ENCODE results near the gene INPP5A.

The INPP5A gene

DNA sequence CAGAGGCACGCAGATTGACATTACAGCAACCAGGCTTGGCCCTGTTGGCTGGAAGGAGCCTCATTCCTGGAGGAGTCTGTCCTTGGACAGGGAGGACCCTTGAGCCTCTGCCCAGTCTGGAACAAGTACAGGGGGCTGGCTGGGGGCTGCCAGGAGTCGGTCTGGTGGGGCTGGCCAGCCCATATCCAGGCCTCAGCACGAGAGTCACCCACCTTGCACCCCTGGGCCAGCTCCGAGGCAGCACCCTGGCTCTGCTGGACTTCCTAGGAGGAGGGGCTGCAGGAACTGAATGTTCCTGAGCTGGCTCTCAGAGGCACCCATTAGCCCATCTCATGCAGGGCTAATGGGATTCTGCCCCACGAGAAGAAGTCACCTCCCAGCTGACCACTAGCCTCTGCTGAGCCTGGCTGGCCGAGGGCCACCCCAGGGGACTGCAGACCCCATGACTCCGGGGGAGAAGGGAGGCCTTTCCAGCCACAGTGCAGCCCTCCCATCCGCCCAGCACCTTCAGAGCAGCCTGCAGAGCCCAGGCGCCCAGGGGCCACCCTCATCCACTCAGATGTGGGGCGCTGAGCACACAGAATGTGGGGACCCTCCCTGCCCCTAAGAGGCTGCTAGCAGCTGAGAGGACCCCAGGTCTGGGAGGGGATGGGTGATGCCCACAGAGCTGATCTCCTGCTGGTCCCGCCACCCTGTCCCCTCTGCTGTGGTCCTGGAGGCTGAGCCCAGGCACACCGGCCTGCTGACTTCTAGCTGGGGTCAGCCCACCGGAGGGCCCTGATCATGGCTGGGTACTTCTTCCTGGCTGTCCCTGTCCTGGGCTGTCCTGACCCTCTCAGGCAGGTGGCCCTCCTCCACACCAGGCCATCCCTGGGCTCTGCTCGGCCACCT, 14.8 kb upstream of the INPP5A start:
- Histone ChIP-seq H3K27ac (ENCODE audit: low read depth, low read length) (no peak overlapping the region), H3K9me3 (ENCODE audit: insufficient read depth, low read depth, low read length) (no peaks in the 10 kb centered on the region), H3K9ac (ENCODE audit: low read depth, low read length) (no peak overlapping the region), H3K4me1 (ENCODE audit: insufficient read depth, low read length) (peaks cover 10% of the 10 kb centered on the region), H3K36me3 (ENCODE audit: insufficient read depth, low read length) (no peaks in the 10 kb centered on the region), H3K27me3 (ENCODE audit: insufficient read depth, low read length) (peaks cover 44% of the 10 kb centered on the region), H3K4me3 (ENCODE audit: low read length) (no peak overlapping the region)
- 92% methylated on average over 14 of the region's 14 CpGs for WGBS

DNA sequence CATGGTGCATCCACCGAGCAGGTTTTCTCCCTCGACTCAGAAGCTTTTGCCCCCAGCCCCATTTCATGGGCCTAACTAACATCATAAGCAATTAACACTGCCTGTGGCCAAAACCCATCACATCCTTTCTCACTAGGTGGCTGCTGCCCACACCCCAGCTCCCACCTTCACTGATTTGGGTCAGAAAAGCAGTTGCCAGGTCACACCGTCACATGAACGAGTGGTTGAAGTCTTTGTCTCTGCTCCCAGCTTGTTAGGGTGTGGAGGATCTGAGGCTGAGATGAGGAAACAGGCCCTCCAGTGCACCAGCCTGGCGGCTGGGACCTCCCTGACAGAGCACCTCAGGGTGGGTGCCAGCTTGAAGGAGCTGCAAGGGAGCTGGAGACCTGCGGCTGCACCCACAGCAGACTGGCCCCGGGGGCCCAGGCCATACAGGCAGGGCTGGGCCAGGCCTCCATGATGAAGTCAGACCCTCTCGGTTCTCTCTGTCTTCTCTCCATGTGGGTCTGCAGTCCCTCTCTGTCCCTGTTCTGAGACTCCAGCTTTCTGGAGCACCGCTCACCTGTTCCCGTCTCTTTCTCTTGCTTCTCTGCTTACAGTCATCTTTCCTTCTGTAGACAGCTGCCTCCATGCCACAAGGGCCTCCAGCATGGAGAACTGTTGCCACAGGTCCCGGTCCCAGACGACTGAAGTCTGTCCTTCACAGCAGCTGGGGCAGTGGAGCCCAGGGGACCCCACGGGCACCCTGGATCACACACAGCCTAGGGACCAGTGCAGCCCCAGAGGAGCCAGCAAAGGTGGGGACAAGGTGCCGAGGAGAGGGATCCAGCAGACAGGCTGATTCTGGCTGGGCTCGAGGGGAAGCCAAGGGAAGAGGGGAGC, 13.8 kb upstream of the INPP5A start:
- Histone ChIP-seq H3K27me3 (ENCODE audit: insufficient read depth, low read length) (peaks cover 42% of the 10 kb centered on the region), H3K4me1 (ENCODE audit: insufficient read depth, low read length) (peaks cover 7% of the 10 kb centered on the region; the same call in 1 of the 2 replicates), H3K9me3 (ENCODE audit: insufficient read depth, low read depth, low read length) (no peaks in the 10 kb centered on the region), H3K4me3 (ENCODE audit: low read length) (no peak overlapping the region), H3K36me3 (ENCODE audit: insufficient read depth, low read length) (no peaks in the 10 kb centered on the region), H3K9ac (ENCODE audit: low read depth, low read length) (no peak overlapping the region), H3K27ac (ENCODE audit: low read depth, low read length) (no peak overlapping the region)
- WGBS: 87% methylated on average over 15 of the region's 15 CpGs

DNA sequence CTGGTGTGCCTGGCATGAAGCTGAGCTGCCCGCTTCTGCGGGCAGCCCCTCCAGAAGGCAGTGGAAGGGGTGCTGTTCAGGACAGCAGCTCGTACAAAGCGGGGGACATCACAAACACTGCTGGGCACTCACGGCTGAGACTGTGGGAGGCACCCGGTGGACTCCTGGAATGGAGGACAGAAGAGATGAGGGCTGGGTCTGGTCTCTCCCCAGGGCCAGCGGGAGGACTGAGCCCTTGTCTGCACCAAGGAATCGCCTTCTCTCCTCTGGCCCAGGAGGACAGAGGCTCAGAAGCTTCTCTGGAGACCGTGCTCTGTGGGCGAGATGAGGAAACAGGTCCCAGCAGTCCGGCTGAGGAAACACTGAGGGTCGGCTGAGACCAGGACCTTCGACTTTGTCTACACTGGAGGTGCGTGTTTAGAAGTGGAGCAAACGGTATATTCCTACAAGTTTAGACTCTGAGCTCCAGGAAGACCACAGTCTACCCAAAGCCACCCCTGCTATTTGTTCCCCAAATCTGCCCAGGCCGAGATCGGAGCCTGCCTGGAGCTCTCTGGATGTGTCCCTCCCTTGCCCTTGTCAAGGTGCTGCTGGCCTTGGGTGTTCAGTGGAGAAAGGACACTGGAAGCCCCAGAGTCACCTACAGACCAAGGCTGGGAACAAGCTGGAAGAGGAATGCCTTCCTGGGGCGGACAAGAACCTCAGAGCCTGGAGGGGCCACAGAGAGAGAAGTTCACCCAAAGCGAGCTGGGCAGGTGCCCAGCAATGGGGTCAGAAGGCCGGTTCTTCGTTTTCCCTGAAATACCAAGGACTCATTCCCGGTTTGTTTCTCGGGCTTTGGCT, 12.9 kb upstream of the INPP5A start:
- H3K36me3 ChIP-seq (ENCODE audit: insufficient read depth, low read length): no peaks in the 10 kb centered on the region
- 93% methylated on average over 23 of the region's 23 CpGs for WGBS
- no peak overlapping the region for H3K9ac ChIP-seq (ENCODE audit: low read depth, low read length)
- H3K4me1 ChIP-seq (ENCODE audit: insufficient read depth, low read length): no peaks in the 10 kb centered on the region
- H3K4me3 ChIP-seq (ENCODE audit: low read length): no peak overlapping the region
- H3K9me3 ChIP-seq (ENCODE audit: insufficient read depth, low read depth, low read length): no peaks in the 10 kb centered on the region
- no peak overlapping the region for H3K27ac ChIP-seq (ENCODE audit: low read depth, low read length)
- H3K27me3 ChIP-seq (ENCODE audit: insufficient read depth, low read length): peaks cover 34% of the 10 kb centered on the region

DNA sequence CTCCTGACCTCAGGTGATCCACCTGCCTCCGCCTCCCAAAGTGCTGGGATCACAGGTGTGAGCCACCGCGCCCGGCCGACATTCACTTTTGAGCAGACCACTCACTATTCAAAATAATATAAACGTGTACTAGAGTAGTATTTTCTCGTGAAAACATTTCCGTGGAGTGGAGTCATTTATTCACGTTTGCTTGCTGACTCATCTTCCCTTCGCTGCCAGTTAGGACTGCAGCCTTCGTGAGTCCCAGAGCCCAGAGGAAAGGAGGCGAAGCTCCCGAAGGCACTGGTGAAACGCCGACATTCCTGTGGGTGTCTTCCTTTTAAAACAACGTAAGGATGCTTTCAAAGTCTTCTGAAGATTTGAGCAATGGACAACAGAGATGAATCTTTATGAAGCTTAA, 10.9 kb upstream of the INPP5A start:
- no peaks in the 10 kb centered on the region for H3K4me1 ChIP-seq (ENCODE audit: insufficient read depth, low read length)
- peaks cover 21% of the 10 kb centered on the region for H3K27me3 ChIP-seq (ENCODE audit: insufficient read depth, low read length)
- no peak overlapping the region for H3K4me3 ChIP-seq (ENCODE audit: low read length)
- no peaks in the 10 kb centered on the region for H3K36me3 ChIP-seq (ENCODE audit: insufficient read depth, low read length)
- no peak overlapping the region for H3K27ac ChIP-seq (ENCODE audit: low read depth, low read length)
- WGBS: 89% methylated on average over 16 of the region's 16 CpGs
- H3K9me3 ChIP-seq (ENCODE audit: insufficient read depth, low read depth, low read length): peaks cover 11% of the 10 kb centered on the region; the same call in 1 of the 2 replicates
- H3K9ac ChIP-seq (ENCODE audit: low read depth, low read length): no peak overlapping the region

DNA sequence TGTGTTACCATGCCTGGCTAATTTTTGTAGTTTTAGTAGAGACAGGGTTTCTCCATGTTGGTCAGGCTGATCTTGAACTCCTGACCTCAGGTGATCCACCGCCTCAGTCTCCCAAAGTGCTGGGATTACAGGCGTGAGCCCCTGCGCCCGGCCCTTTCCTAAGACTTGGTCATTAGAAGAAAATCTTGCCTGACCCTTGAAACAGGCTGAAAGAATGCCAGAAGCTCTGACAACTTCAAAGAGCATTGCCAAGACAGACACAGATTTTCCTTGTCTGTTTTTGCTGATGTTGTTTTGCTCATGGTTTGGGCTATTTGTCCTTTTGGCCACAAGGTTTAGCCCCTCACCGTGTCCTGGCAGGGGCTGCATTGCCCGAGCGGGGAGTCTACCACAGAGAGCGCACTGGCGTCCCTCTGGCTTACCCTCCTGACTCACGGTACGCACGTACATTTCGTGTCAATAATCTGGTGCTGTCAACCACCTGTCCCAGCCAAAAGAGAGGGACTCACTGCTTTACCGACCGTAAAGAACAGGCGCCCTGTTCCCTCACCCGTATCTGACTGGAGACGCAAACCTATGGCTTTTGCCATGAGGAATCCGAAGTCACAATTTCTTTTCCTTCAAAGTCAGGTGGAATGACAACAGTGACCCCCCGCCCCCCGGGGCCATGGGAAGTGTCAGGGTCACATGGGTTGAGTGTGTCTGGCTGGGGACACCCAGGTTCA, 10.1 kb upstream of the INPP5A start:
- Histone ChIP-seq H3K27me3 (ENCODE audit: insufficient read depth, low read length) (peaks cover 21% of the 10 kb centered on the region), H3K4me1 (ENCODE audit: insufficient read depth, low read length) (no peaks in the 10 kb centered on the region), H3K4me3 (ENCODE audit: low read length) (no peak overlapping the region), H3K9me3 (ENCODE audit: insufficient read depth, low read depth, low read length) (peaks cover 11% of the 10 kb centered on the region; the same call in 1 of the 2 replicates), H3K9ac (ENCODE audit: low read depth, low read length) (no peak overlapping the region), H3K36me3 (ENCODE audit: insufficient read depth, low read length) (no peaks in the 10 kb centered on the region), H3K27ac (ENCODE audit: low read depth, low read length) (no peak overlapping the region)
- 77% methylated on average over 21 of the region's 21 CpGs for WGBS

DNA sequence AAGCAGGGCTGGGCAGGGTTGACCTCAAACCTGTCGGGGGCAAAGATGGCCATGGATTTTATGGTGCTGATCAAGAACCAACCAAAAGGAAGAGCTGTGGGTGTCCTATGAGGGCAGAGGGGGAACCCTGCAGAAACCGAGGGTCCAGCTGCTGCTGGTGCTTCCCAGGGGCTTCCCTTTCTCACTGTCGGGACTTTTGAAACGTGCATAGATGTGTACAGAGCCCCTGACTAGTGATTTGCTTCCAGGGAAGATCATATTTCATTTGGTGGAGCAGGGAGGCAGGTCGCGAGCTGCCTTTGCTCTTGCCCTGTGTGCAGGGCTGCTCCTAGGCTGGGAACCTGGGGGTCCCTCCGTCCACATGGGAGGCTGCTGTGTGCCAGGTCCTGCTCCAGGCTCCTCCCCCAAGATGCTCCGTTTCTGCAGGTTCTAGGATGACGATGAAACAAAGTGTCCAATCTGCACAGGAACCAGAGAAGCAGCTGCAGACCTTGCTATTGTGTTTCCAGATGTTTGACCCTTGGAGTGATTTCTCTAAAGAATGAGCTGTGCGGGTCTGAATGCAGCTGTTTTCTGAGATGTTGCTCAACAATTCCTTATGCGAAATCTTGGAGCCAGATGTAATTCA, 9.4 kb upstream of the INPP5A start:
- 77% methylated on average over 11 of the region's 11 CpGs for WGBS

DNA sequence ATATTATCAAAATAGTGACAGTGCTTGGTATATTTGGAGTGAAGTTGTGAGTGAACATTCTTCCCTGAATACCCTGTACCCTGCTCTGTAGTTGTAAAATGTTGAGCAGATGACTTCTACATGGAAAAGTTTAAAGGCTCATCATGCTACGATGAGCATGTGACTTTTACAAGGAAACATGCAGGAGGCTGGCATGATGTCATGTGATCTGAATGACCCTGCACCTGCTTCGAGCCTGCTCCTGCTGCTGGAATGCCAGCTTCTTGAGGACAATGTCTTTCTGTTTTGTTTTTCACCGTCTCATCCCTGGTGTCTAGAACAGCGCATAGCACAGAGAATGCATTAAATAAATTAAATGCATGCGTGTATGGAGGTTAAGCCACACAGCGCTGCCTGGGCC, 5.4 kb upstream of the INPP5A start:
- H3K4me1 ChIP-seq (ENCODE audit: insufficient read depth, low read length): peaks cover 10% of the 10 kb centered on the region
- peaks cover 27% of the 10 kb centered on the region for H3K27me3 ChIP-seq (ENCODE audit: insufficient read depth, low read length)
- H3K9ac ChIP-seq (ENCODE audit: low read depth, low read length): no peak overlapping the region
- H3K9me3 ChIP-seq (ENCODE audit: insufficient read depth, low read depth, low read length): peaks cover 11% of the 10 kb centered on the region; the same call in 1 of the 2 replicates
- WGBS: 94% methylated on average over 6 of the region's 6 CpGs
- H3K4me3 ChIP-seq (ENCODE audit: low read length): no peak overlapping the region
- H3K27ac ChIP-seq (ENCODE audit: low read depth, low read length): no peak overlapping the region
- H3K36me3 ChIP-seq (ENCODE audit: insufficient read depth, low read length): no peaks in the 10 kb centered on the region

More for the DNA sequence above, 9.4 kb upstream of the INPP5A start:
- Histone ChIP-seq H3K9me3 (ENCODE audit: insufficient read depth, low read depth, low read length) (peaks cover 11% of the 10 kb centered on the region; the same call in 1 of the 2 replicates), H3K36me3 (ENCODE audit: insufficient read depth, low read length) (no peaks in the 10 kb centered on the region), H3K9ac (ENCODE audit: low read depth, low read length) (no peak overlapping the region), H3K4me1 (ENCODE audit: insufficient read depth, low read length) (no peaks in the 10 kb centered on the region; the same call in 1 of the 2 replicates), H3K27me3 (ENCODE audit: insufficient read depth, low read length) (peaks cover 20% of the 10 kb centered on the region), H3K27ac (ENCODE audit: low read depth, low read length) (no peak overlapping the region), H3K4me3 (ENCODE audit: low read length) (no peak overlapping the region)

DNA sequence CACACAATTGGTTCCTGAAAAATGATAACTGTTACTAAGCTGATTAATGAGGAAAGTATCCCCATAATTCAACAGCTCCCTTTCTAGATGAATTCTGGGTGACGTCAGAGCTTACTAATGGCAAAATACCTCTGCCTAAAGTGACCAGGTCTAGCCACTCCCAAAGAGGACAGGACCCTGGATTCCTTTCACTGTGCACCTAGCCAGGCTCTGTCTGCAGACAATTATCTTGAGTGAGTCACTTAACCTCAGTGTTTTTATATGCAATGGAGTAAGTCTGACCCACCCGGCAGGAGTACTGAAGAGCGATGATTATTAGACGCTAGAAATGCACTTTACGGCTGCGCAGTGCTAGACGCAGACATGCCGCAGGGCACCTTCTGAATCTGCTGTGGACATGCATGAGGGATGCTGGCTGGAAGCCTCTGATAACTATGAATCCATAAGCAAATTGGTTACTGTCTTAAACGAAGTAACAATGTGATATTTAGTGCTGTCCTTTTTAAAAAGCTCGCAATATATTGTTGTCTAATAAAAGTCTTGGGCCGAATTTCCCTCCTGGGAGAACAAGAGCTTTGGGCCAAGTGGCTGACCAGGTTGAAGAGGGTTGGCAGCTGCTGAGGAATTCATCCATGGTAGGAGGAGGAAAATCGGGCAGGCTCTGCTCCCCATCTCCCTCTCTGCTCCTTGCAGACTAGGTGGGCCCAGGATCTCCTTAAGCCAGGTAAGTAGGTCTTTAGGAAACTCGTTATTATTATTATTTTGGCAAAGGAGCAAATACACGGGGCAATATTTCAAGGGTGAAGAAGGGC, 4.6 kb upstream of the INPP5A start:
- Histone ChIP-seq H3K27ac (ENCODE audit: low read depth, low read length) (no peak overlapping the region), H3K4me1 (ENCODE audit: insufficient read depth, low read length) (peaks cover 10% of the 10 kb centered on the region)
- WGBS: 88% methylated on average over 14 of the region's 14 CpGs

DNA sequence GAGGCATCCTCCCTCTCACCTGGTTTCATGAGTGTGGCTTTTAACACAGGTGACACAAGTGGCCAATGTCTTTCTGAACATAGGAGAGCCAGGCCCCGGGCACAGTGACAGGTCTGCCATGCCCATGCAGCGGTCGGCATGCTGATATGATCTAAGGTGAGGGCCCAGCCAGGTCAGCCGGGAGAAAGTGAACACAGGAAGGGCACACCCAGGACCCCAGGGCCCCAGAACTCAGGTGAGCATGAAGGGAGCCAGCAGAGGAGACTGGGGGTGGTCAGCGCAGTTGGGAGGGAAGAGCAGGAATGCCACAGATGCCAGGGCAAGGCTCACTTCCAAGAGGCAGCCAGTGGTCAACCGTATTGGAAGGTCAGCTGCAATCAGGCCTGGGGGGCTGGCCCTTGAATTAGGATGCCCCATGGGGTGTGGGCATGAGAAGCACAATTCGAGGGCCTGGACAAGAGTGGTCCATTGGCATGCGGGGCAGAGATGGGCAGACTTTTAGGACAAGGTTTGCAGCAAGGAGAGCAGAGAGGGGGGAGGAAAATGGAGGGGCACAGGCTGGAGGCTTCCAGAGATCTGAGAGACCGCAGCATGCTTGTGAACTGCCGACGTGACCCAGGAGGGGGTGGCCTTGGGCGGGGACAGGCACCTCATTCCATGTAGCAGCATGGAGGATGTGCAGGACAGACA, 3.9 kb upstream of the INPP5A start:
- no peaks in the 10 kb centered on the region for H3K36me3 ChIP-seq (ENCODE audit: insufficient read depth, low read length)
- no peak overlapping the region for H3K27ac ChIP-seq (ENCODE audit: low read depth, low read length)
- peaks cover 25% of the 10 kb centered on the region for H3K27me3 ChIP-seq (ENCODE audit: insufficient read depth, low read length)
- peaks cover 10% of the 10 kb centered on the region for H3K4me1 ChIP-seq (ENCODE audit: insufficient read depth, low read length)
- no peak overlapping the region for H3K9ac ChIP-seq (ENCODE audit: low read depth, low read length)
- H3K9me3 ChIP-seq (ENCODE audit: insufficient read depth, low read depth, low read length): peaks cover 11% of the 10 kb centered on the region; the same call in 1 of the 2 replicates
- no peak overlapping the region for H3K4me3 ChIP-seq (ENCODE audit: low read length)
- WGBS: 90% methylated on average over 12 of the region's 12 CpGs

More for the DNA sequence above, 4.6 kb upstream of the INPP5A start:
- Histone ChIP-seq H3K36me3 (ENCODE audit: insufficient read depth, low read length) (no peaks in the 10 kb centered on the region), H3K9ac (ENCODE audit: low read depth, low read length) (no peak overlapping the region), H3K9me3 (ENCODE audit: insufficient read depth, low read depth, low read length) (peaks cover 11% of the 10 kb centered on the region; the same call in 1 of the 2 replicates), H3K27me3 (ENCODE audit: insufficient read depth, low read length) (peaks cover 24% of the 10 kb centered on the region), H3K4me3 (ENCODE audit: low read length) (no peak overlapping the region)

All from HUES64 (cell line).